Stimulated activated CD8-positive, alpha-beta memory T cell treated with anti-CD3 and anti-CD28 coated beads, Interleukin-12 subunit alpha, Interleukin-12 subunit beta, amount 100 ng/mL, for 4 hours (primary cell): ENCODE data around the gene ARID5A.
"Not testable (repeated sequence)": the region's sequence is repeated elsewhere in the genome, so short reads cannot be mapped to it uniquely, and the experiment has no call there.

Experiments used
- DNase-seq: peaks from one replicate; pipeline ENCODE4 v3.0.0-alpha.2; 2020; ENCODE audit warnings: low read depth

The ARID5A gene

GRCh38 chr2:96541398-96542152, 5.0 kb downstream of the ARID5A start:
- no peak for DNase-seq

- no peak for DNase-seq
Observed at GRCh38 chr2:96542357-96542977, 5.9 kb downstream of the ARID5A start.

- DNase-seq, result no peak
Observed at GRCh38 chr2:96546321-96546720, 9.8 kb downstream of the ARID5A start.

GRCh38 chr2:96546797-96547196, 10.2 kb downstream of the ARID5A start:
- DNase-seq, result no peak

- no peak for DNase-seq
Observed at GRCh38 chr2:96547203-96547641, 10.7 kb downstream of the ARID5A start.

- no peak for DNase-seq
Observed at GRCh38 chr2:96547731-96548171, 11.2 kb downstream of the ARID5A start.

GRCh38 chr2:96548558-96549465, 12.3 kb downstream of the ARID5A start:
- no peak for DNase-seq

GRCh38 chr2:96549466-96549785, 12.9 kb downstream of the ARID5A start:
- DNase-seq, result no peak

- no peak for DNase-seq
Observed at GRCh38 chr2:96549967-96550786, 13.6 kb downstream of the ARID5A start.

GRCh38 chr2:96550787-96551604, 14.4 kb downstream of the ARID5A start:
- no peak for DNase-seq

- DNase-seq, result no peak
Observed at GRCh38 chr2:96551605-96552314, 15.2 kb downstream of the ARID5A start.

- no peak for DNase-seq
Observed at GRCh38 chr2:96552315-96553175, 16.0 kb downstream of the ARID5A start.

GRCh38 chr2:96553176-96553956, 16.8 kb downstream of the ARID5A start:
- DNase-seq, result no peak

GRCh38 chr2:96553957-96554292, 17.4 kb downstream of the ARID5A start:
- DNase-seq, result not testable (repeated sequence)

- no peak for DNase-seq
Observed at GRCh38 chr2:96554293-96555145, 18.0 kb downstream of the ARID5A start.

GRCh38 chr2:96555146-96555610, 18.6 kb downstream of the ARID5A start:
- no peak for DNase-seq
